Keratinocyte (primary cell): ENCODE results near the gene PRAMEF5. TPM values are rescaled to one million over a fixed set of nuclear protein-coding genes. Genes with fewer than 3 reads are reported as not detected.
"Not testable (repeated sequence)": the region's sequence is repeated elsewhere in the genome, so short reads cannot be mapped to it uniquely, and the experiment has no call there.

Source experiments
- DNase-seq: peaks from one replicate; pipeline ENCODE4 v3.0.0-alpha.2; 2011; ENCODE audit warnings: low read depth, missing footprints, low spot score
- FAIRE-seq: peaks from 2 replicates; lab custom pipeline; 2011; peaks lifted over from hg19 to GRCh38; lab: Jason Lieb, UNC
- H2AFZ ChIP-seq: 2 replicates; pipeline ENCODE4 v1.6.0; 2012; ENCODE audit warnings: low read length, control low read depth, inconsistent platforms; ENCODE audit not compliant: control insufficient read depth
- H3K27ac ChIP-seq: 2 replicates; pipeline ENCODE4 v1.5.1; 2011; ENCODE audit warnings: low read length; ENCODE audit not compliant: control insufficient read depth, insufficient read depth
- H3K27me3 ChIP-seq: 3 replicates; pipeline ENCODE4 v1.6.0; 2011; ENCODE audit warnings: low read length; ENCODE audit not compliant: control insufficient read depth, insufficient read depth; ENCODE audit errors: extremely low read depth
- H3K36me3 ChIP-seq, 2 experiments: 2 replicates in 1 of 2; 3 replicates in 1 of 2; pipeline ENCODE4 v1.5.1; 2011; ENCODE audit warnings: low read length in 2 of 2, mild to moderate bottlenecking in 1 of 2; ENCODE audit not compliant: control insufficient read depth in 2 of 2, insufficient read depth in 2 of 2; ENCODE audit errors: extremely low read depth in 1 of 2
- H3K4me1 ChIP-seq: 3 replicates; pipeline ENCODE4 v1.5.1; 2011; ENCODE audit warnings: low read length; ENCODE audit not compliant: control insufficient read depth, insufficient read depth; ENCODE audit errors: extremely low read depth
- H3K4me2 ChIP-seq: 3 replicates; pipeline ENCODE4 v1.6.0; 2011; ENCODE audit warnings: low read depth, low read length; ENCODE audit not compliant: control insufficient read depth, insufficient read depth; ENCODE audit errors: extremely low read depth
- H3K4me3 ChIP-seq, 3 experiments: fragments of 200-600 bp in 1 of 3; sonication (generic) in 1 of 3; 2 replicates in 2 of 3; 3 replicates in 1 of 3; pipeline ENCODE4 v1.5.1; 2011 to 2016; ENCODE audit warnings: low read length in 3 of 3, mild to moderate bottlenecking in 3 of 3, control low read depth in 2 of 3, inconsistent platforms in 1 of 3, low read depth in 1 of 3, mixed read lengths in 1 of 3, mixed run types in 1 of 3, moderate library complexity in 1 of 3; ENCODE audit not compliant: control insufficient read depth in 2 of 3, insufficient read depth in 2 of 3; ENCODE audit errors: extremely low read depth in 1 of 3
- H3K79me2 ChIP-seq: 2 replicates; pipeline ENCODE4 v1.6.0; 2012; ENCODE audit warnings: low read length; ENCODE audit not compliant: control insufficient read depth, insufficient read depth
- H3K9ac ChIP-seq: 3 replicates; pipeline ENCODE4 v1.6.0; 2011; ENCODE audit warnings: low read length; ENCODE audit not compliant: control insufficient read depth, insufficient read depth; ENCODE audit errors: extremely low read depth
- H3K9me1 ChIP-seq: 3 replicates; pipeline ENCODE4 v1.6.0; 2011; ENCODE audit warnings: low read length; ENCODE audit not compliant: control insufficient read depth, insufficient read depth; ENCODE audit errors: extremely low read depth
- H3K9me3 ChIP-seq: 2 replicates; pipeline ENCODE4 v1.5.1; 2012; ENCODE audit warnings: low read depth, low read length; ENCODE audit not compliant: control insufficient read depth
- H4K20me1 ChIP-seq: 3 replicates; pipeline ENCODE4 v1.6.0; 2011; ENCODE audit warnings: low read length; ENCODE audit not compliant: control insufficient read depth, insufficient read depth; ENCODE audit errors: extremely low read depth
- dilution Hi-C: fragments of 300-500 bp; cut with MboI; formaldehyde crosslinking; loops from one replicate; pipeline ENCODE4 v1.7.0; 2020; ENCODE audit warnings: low sequenced_read_pairs; ENCODE audit not compliant: extremely low pct_ligation_motif_present
- polyA plus RNA-seq, 5 experiments: library from polyadenylated mRNA; depleted of rRNA in 3 of 5; stranded (reverse) in 3 of 5; stranded (forward) in 1 of 5; unstranded in 1 of 5; fragments of >200 nt; gene quantifications; 1 replicate in 1 of 5; 2 replicates in 3 of 5; 3 replicates in 1 of 5; pipeline versions ENCODE4 v1.2.1 to v1.2.3, GENCODE V29; 2011 to 2012; ENCODE audit warnings: missing spikeins in 2 of 5, low read depth in 1 of 5, low replicate concordance in 1 of 5
- small RNA-seq, 3 experiments: library from RNA; depleted of rRNA; stranded (forward); fragments of <200 nt; gene quantifications; one replicate each; pipeline ENCODE3, GENCODE V24; 2012; ENCODE audit warnings: low read depth in 3 of 3, low replicate concordance in 1 of 3; ENCODE audit not compliant: insufficient read length in 3 of 3

PRAMEF5 gene
- polyA plus RNA-seq, 1 donor (not counting 4 experiments of a cell fraction or from before 2014, with no cell fraction given) = not detected

GRCh38 chr1:13302197-13302596 lies 48.2 kb downstream of the PRAMEF5 start:
- H3K27me3 ChIP-seq, H3K4me2 ChIP-seq, H3K4me1 ChIP-seq, H3K27ac ChIP-seq, H2AFZ ChIP-seq, dilution Hi-C loops, H3K9ac ChIP-seq, FAIRE-seq, H3K79me2 ChIP-seq, H4K20me1 ChIP-seq, H3K9me3 ChIP-seq, H3K36me3 ChIP-seq, DNase-seq, H3K9me1 ChIP-seq, H3K4me3 ChIP-seq: not testable (repeated sequence)

- FAIRE-seq, H4K20me1 ChIP-seq, H2AFZ ChIP-seq, H3K9me1 ChIP-seq, H3K27ac ChIP-seq, H3K27me3 ChIP-seq, dilution Hi-C loops, H3K4me2 ChIP-seq, H3K4me1 ChIP-seq, H3K4me3 ChIP-seq, H3K79me2 ChIP-seq, H3K36me3 ChIP-seq, H3K9me3 ChIP-seq, DNase-seq, H3K9ac ChIP-seq: not testable (repeated sequence)
Observed at GRCh38 chr1:13303239-13303638, 49.2 kb downstream of the PRAMEF5 start, which contains the start of gene PRAMEF33. TSS of gene PRAMEF33 (plus strand) at chr1:13303539. CDS start at chr1:13305955, 2,416 bp downstream.

Small RNAs within 50 kb of the gene (small RNA-seq; reads per million reads assigned to genes)
- 0 reads per million in 3 experiments for gene RNU6-771P

Other genes starting within 250 kb of the PRAMEF5 start
- gene PRAMEF27, start 197.6 kb upstream of the PRAMEF5 start, polyA plus RNA-seq = not detected in 3 replicates
- gene HNRNPCL3, start 193.4 kb upstream of the PRAMEF5 start, polyA plus RNA-seq = not detected in 3 replicates
- not detected in 3 replicates for gene PRAMEF25, start 183.4 kb upstream of the PRAMEF5 start, polyA plus RNA-seq
- not detected in 3 replicates for gene HNRNPCL2, start 137.3 kb upstream of the PRAMEF5 start, polyA plus RNA-seq
- not detected in 3 replicates for gene PRAMEF26, start 98.2 kb upstream of the PRAMEF5 start, polyA plus RNA-seq
- not detected in 3 replicates for gene HNRNPCL4, start 88.6 kb upstream of the PRAMEF5 start, polyA plus RNA-seq
- gene PRAMEF9, start 82.3 kb upstream of the PRAMEF5 start, polyA plus RNA-seq = not detected in 3 replicates
- not detected in 3 replicates for gene PRAMEF13, start 52.8 kb upstream of the PRAMEF5 start, polyA plus RNA-seq
- gene PRAMEF18, start 28.0 kb upstream of the PRAMEF5 start, polyA plus RNA-seq = not detected in 3 replicates
- not detected in 3 replicates for gene PRAMEF8, start 30.9 kb downstream of the PRAMEF5 start, polyA plus RNA-seq
- not detected in 3 replicates for gene PRAMEF33, start 49.3 kb downstream of the PRAMEF5 start, polyA plus RNA-seq
- not detected in 3 replicates for gene PRAMEF15, start 61.4 kb downstream of the PRAMEF5 start, polyA plus RNA-seq
- gene PRAMEF14, start 92.9 kb downstream of the PRAMEF5 start, polyA plus RNA-seq = not detected in 3 replicates
- gene PRAMEF19, start 117.7 kb downstream of the PRAMEF5 start, polyA plus RNA-seq = not detected in 3 replicates
- not detected in 3 replicates for gene PRAMEF17, start 135.4 kb downstream of the PRAMEF5 start, polyA plus RNA-seq
- not detected in 3 replicates for gene PRAMEF20, start 156.3 kb downstream of the PRAMEF5 start, polyA plus RNA-seq